Dermis blood vessel endothelial cell (primary cell): ENCODE results near the gene FOXF1. TPM values are rescaled to one million over a fixed set of nuclear protein-coding genes. Genes with fewer than 3 reads are reported as not detected.
A peak's percentile ranks its signal among the peaks of the same experiment; 100 is the strongest.

Source experiments
- DNase-seq: peaks from one replicate; pipeline ENCODE4 v3.0.0; 2010
- total RNA-seq: library from RNA; depleted of rRNA; stranded (reverse); fragments of >200 nt; gene quantifications from 2 replicates; pipeline ENCODE4 v1.2.3, GENCODE V29; 2014

Gene FOXF1
- total RNA-seq, 1 donor from 2014 or later: 0.17 TPM

DNA sequence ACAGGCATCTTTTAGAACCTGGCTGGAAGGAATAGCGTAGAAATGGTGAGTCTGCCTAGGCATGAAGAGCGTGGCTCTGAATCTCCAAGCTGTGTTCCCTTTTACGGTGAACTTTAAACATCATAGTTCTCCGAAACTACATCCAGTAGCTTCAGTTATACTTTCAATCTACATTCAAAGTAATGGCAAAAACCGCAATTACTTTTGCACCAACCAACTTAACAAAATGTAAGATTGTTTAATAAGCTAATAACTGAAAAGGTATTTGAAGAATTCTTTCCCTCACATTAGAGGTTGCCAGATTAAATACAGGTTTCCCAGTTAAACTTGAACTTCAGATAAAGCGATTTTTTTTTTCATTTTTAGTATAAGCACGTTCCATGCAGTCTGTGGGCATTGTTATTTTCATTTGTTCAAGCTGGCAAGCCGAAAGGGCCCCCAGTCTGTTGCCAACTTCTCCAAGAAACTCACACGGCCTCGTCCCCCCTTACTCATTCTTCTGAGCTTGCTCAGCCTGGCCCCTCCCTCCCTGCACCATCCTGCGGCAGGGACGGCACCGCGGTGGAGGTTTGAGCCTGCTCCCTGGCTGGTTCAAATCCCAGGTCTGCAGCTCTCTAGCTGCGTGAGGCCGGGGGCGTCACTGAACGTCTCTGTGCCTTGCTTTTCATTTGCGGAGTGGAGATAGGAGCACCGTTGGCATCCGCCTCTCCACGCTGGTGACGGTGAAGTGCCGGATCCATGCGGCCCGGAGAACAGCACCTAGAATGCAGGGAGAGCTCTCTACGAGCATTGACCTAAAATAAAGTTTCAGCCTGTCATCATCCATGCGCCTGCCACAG is 48.2 kb downstream of the FOXF1 start:
- DNase-seq: no peak

DNA sequence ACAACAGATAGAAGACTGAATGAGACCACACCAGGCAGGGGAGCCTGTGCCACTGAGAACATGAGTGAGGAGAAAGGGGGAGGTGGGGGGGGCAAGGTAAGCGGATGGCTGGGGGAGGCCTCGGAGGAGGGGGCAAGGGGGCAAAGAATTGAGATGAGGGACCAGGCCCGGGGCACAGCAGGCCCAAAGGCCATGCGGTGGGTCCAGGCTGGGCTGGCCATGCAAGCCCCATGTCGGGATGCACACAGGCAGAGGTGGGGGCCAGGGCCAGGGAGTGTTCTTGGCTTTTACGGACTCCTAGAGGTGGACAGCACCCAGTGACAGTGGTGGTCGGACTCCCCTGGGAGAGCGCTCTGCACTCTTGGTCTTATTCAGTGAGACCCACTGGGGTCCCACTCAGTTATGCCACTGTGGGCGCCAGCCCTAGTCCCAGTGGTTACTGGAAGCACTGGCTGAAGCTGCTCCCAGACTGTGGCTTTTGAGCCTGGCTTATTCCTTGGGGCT is 49.5 kb downstream of the FOXF1 start:
- no peak for DNase-seq

DNA sequence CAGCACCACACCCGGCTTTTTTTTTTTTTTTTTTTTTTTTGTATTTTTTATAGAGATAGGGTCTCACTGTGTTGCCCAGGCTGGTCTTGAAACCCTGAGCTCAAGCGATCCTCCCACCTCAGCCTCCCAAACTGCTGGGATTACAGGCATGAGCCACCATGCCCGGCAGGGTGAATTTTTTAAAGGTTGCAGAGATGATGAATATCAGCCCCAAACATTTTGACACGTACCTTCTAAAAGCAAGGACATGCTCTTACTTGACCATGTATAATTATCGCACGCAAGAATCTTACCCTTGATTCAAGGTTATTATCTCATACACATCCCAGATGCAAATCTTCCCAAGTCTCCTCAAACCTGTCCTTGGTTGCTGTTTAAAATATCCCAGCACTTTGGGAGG is 52.0 kb downstream of the FOXF1 start:
- no peak for DNase-seq

DNA sequence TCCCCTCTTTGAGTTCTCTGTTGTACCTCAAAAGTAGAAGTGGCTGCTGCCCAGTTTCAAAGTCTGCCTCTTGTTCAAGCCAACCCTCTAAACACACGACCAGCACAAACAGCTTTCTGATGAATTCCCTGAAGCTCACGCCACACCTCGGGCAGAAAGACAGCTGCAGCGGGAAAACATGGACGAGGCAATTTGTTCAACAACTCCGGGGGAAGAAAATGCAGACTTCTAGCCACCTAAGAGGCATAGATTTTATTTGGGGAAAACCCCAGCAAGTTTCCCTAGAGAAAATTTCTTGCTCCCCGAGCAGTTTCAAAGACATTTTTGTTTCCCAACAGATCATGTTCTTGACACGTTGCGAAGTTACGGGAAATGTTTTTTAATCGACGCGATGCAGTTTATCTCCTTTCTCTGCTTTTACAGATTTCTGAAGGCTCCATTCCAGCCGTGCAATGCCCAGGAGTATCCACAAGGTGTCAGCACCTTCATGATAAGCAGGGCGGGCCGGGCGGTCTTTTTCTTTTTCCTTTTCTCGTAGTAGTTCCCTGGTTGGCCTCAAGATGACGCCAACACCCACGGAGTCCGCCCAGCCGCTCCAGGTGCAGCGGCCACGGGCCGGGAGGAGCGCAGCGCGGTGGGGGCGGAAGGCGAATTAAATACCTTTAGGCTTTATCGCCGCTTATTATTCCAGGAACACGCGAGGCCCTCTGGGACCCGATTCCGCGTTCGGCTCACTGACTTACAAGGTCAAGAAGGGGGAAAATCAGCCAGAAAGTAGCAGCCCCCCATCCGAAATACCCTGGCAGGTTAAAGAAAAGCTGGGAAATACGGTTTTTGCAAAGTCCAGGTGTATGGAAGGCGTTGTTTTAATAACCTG is 53.4 kb downstream of the FOXF1 start:
- peak; percentile 94 for DNase-seq

Other genes starting within 250 kb of the FOXF1 start
- 14.5 and 17.7 TPM in 2 replicates for gene MTHFSD, start 44.7 kb downstream of the FOXF1 start, total RNA-seq
- 2.2 and 8.1 TPM in 2 replicates for gene FOXC2, start 56.3 kb downstream of the FOXF1 start, total RNA-seq
- gene FOXL1, start 68.0 kb downstream of the FOXF1 start, total RNA-seq: 0.68 and 2.2 TPM in 2 replicates